HG03159 (cell line): ENCODE data around the gene TNMD.
"Not testable (repeated sequence)": the region's sequence is repeated elsewhere in the genome, so short reads cannot be mapped to it uniquely, and the experiment has no call there.

ENCODE experiments used
- ATAC-seq: cut with Tn5 transposase; IDR thresholded peaks from one replicate; pipeline ENCODE4 v1.9.1; 2021; ENCODE audit warnings: mild to moderate bottlenecking, moderate library complexity; ENCODE audit not compliant: unreplicated experiment

TNMD gene

GRCh38 chrX:100584611-100585010 lies at the start of gene TNMD:
TNMD (plus strand) TSS chrX:100584936; CDS start chrX:100585019, 83 bp downstream.
- no peak for ATAC-seq

- ATAC-seq = not testable (repeated sequence)
Observed at GRCh38 chrX:100565534-100565933, 19.2 kb upstream of the TNMD start.

- no peak for ATAC-seq
Observed at GRCh38 chrX:100586747-100587146, 2.0 kb downstream of the TNMD start.

DNA sequence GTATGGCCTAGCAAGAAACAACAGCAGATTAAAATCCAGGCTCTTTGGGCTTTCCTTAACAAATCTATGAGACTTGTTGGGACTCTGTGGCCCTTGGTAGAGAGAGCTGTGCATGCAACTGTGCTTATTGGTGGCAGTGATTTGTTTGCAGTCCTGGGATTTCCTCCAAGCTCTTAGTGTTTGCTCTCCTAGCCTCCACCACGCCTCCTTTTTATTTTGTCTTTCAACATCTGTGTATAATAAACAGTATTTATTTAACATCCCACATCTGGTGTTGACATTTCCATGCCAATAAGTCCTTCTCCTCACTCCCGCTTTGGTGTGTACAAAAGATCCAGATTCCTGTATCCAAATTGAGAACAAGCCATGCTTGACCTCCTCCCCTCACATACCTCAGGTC lies 3.1 kb downstream of the TNMD start:
- no peak for ATAC-seq

DNA sequence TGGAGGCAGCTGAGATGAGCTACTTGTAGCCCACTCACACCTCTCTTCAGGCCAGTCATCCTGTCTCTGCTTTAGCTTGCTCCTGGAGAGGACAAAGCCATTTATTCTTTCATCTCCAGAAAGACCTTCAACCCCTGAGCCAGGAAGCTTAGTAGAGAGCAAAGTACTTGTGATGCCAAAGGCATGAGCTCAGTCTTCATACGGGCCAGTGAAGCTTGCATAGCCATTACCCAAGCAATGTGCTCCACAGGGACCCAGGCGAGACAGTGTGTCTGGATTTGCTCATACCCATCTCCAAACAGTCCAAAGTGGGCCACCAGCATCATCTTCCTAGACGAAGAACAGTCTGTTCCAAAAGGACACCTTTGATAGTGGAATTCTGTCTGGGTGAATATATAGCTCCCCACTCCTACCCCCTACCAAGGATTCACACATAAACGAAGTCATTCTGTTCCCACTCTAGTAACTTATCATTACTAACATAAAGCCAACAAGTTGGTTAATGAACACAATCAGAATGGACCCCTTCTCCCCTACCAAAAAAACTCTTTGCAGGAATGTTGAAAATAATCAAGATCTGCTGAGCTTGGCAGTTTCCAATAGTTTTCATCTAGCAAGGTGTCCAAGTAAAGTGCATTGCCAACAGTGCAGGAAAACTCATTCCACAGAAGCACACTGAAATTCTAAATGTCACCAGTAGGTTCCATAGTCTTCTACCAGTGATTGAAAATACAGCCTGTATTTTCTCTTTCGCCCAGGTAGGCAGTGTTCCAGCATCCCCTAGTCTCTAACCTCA lies 6.7 kb downstream of the TNMD start:
- no peak for ATAC-seq

GRCh38 chrX:100593126-100593525 lies 8.4 kb downstream of the TNMD start:
- ATAC-seq = no peak

DNA sequence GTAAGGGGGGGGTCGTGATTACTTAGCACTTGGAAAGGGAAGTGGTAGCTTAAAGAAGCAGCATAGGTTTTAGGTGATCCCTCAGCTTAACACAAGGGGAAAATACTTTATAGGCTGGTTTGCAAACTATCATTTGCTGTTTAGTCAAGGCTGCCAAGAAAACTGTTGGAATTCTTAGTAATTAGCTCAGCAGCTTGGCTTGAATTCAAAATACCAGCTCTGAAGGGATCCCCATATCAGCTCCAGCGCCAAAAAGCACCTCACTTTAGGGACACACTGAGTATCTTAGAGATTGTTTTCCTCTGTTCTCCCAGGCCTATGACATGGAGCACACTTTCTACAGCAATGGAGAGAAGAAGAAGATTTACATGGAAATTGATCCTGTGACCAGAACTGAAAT lies 8.8 kb downstream of the TNMD start:
- no peak for ATAC-seq

GRCh38 chrX:100596601-100597000 lies 11.9 kb downstream of the TNMD start:
- ATAC-seq = no peak

GRCh38 chrX:100599456-100599855 lies 14.7 kb downstream of the TNMD start:
- no peak for ATAC-seq

GRCh38 chrX:100600340-100600739 lies 15.6 kb downstream of the TNMD start:
- no peak for ATAC-seq

- no peak for ATAC-seq
Observed at GRCh38 chrX:100600758-100601157, 16.0 kb downstream of the TNMD start.

GRCh38 chrX:100606753-100607152 lies 22.0 kb downstream of the TNMD start:
- peak; percentile 64 for ATAC-seq

GRCh38 chrX:100609591-100609990 lies 24.9 kb downstream of the TNMD start:
- ATAC-seq = no peak

GRCh38 chrX:100611951-100612350 lies 27.2 kb downstream of the TNMD start:
- no peak for ATAC-seq

GRCh38 chrX:100615005-100615404 lies 30.3 kb downstream of the TNMD start:
- peak; percentile 99 for ATAC-seq

GRCh38 chrX:100623001-100623400 lies 38.3 kb downstream of the TNMD start:
- no peak for ATAC-seq

GRCh38 chrX:100625985-100626491 lies 41.3 kb downstream of the TNMD start:
- peak; percentile 90 for ATAC-seq

GRCh38 chrX:100635040-100635439 lies 50.3 kb downstream of the TNMD start:
- no peak for ATAC-seq

DNA sequence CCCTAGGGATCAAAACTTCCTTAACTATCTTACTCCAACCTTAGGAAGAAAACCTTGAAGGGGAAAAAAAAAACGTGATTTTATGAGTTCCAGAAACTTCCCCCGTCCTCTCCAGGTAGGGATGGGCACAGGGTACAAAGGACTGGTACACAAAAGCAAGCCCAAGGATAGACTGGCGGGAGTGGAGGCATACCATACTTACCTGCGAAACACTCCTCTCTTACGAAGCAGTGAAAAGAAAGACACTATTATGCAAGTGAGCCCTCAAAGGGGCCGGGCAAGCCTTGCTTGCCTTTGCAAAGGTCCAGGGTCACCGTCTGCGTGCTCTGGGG lies 51.2 kb downstream of the TNMD start:
- no peak for ATAC-seq

GRCh38 chrX:100636321-100636991 lies 51.7 kb downstream of the TNMD start, which contains the start of gene TSPAN6:
TSPAN6 (minus strand) TSS chrX:100636806; CDS start chrX:100636694, 112 bp downstream.
- ATAC-seq = peak; percentile 92

GRCh38 chrX:100642290-100642689 lies 57.6 kb downstream of the TNMD start:
- no peak for ATAC-seq

GRCh38 chrX:100643212-100643611 lies 58.5 kb downstream of the TNMD start:
- ATAC-seq = no peak
